ENCODE measurements around the gene ALDH4A1.
"Not testable (repeated sequence)": the region's sequence is repeated elsewhere in the genome, so short reads cannot be mapped to it uniquely, and the experiment has no call there.

The ALDH4A1 gene

GRCh38 chr1:18854331-18855025 is 47.9 kb downstream of the ALDH4A1 start:
- DNase-seq = no peak
- ATAC-seq (ENCODE audit: insufficient read depth, low read depth) = no peak
- Histone ChIP-seq H3K79me2 (ENCODE audit: insufficient read depth, low read length) (no peaks in the 10 kb centered on the region), H3K27ac (ENCODE audit: low read length) (no peak overlapping the region), H3K9ac (ENCODE audit: low read depth, low read length) (no peak overlapping the region), H3K4me3 (ENCODE audit: low read depth in 1 of 2, low read length in 2 of 2) (no peak overlapping the region), H3K36me3 (ENCODE audit: insufficient read depth, low read length) (no peaks in the 10 kb centered on the region), H3K4me1 (ENCODE audit: insufficient read depth, low read length) (no peaks in the 10 kb centered on the region), H3K9me3 (ENCODE audit: insufficient read depth, low read length, severe bottlenecking) (no peaks in the 10 kb centered on the region), H3K4me2 (ENCODE audit: insufficient read depth, low read length) (no peak overlapping the region), H4K20me1 (ENCODE audit: insufficient read depth, low read length) (no peaks in the 10 kb centered on the region), H3K27me3 (ENCODE audit: insufficient read depth, low read length, poor library complexity) (no peaks in the 10 kb centered on the region), H2AFZ (ENCODE audit: low read depth, low read length) (no peak overlapping the region)
- TF ChIP-seq CTCF (IDR thresholded peaks at IDR 0.05; ENCODE audit: borderline replicate concordance, extremely low read depth, low read length, poor library complexity, severe bottlenecking) (no peak), EZH2 (IDR thresholded peaks at IDR 0.05; ENCODE audit: borderline replicate concordance, low read depth, low read length, severe bottlenecking) (no peak)

GRCh38 chr1:18852501-18852900 is 49.9 kb downstream of the ALDH4A1 start:
- Histone ChIP-seq H3K36me3 (ENCODE audit: insufficient read depth, low read length) (no peaks in the 10 kb centered on the region), H3K79me2 (ENCODE audit: insufficient read depth, low read length) (no peaks in the 10 kb centered on the region), H3K27me3 (ENCODE audit: insufficient read depth, low read length, poor library complexity) (no peaks in the 10 kb centered on the region), H2AFZ (ENCODE audit: low read depth, low read length) (no peak overlapping the region), H3K9me3 (ENCODE audit: insufficient read depth, low read length, severe bottlenecking) (no peaks in the 10 kb centered on the region), H3K27ac (ENCODE audit: low read length) (no peak overlapping the region), H3K9ac (ENCODE audit: low read depth, low read length) (no peak overlapping the region), H3K4me2 (ENCODE audit: insufficient read depth, low read length) (no peak overlapping the region), H4K20me1 (ENCODE audit: insufficient read depth, low read length) (no peaks in the 10 kb centered on the region), H3K4me1 (ENCODE audit: insufficient read depth, low read length) (no peaks in the 10 kb centered on the region), H3K4me3 (ENCODE audit: low read depth in 1 of 2, low read length in 2 of 2) (no peak overlapping the region)
- DNase-seq (no peak), ATAC-seq (ENCODE audit: insufficient read depth, low read depth) (no peak)
- no peak for TF ChIP-seq EZH2 (IDR thresholded peaks at IDR 0.05; ENCODE audit: borderline replicate concordance, low read depth, low read length, severe bottlenecking)
- TF ChIP-seq CTCF (IDR thresholded peaks at IDR 0.05; ENCODE audit: borderline replicate concordance, extremely low read depth, low read length, poor library complexity, severe bottlenecking) = no peak

- no peak for ATAC-seq (ENCODE audit: insufficient read depth, low read depth)
- Histone ChIP-seq H3K27ac (ENCODE audit: low read length) (no peak overlapping the region), H3K79me2 (ENCODE audit: insufficient read depth, low read length) (no peaks in the 10 kb centered on the region), H2AFZ (ENCODE audit: low read depth, low read length) (no peak overlapping the region), H3K4me1 (ENCODE audit: insufficient read depth, low read length) (no peaks in the 10 kb centered on the region), H3K27me3 (ENCODE audit: insufficient read depth, low read length, poor library complexity) (no peaks in the 10 kb centered on the region), H3K4me3 (ENCODE audit: low read depth in 1 of 2, low read length in 2 of 2) (no peak overlapping the region), H3K9me3 (ENCODE audit: insufficient read depth, low read length, severe bottlenecking) (no peaks in the 10 kb centered on the region), H3K36me3 (ENCODE audit: insufficient read depth, low read length) (no peaks in the 10 kb centered on the region), H3K4me2 (ENCODE audit: insufficient read depth, low read length) (no peak overlapping the region), H3K9ac (ENCODE audit: low read depth, low read length) (no peak overlapping the region), H4K20me1 (ENCODE audit: insufficient read depth, low read length) (no peaks in the 10 kb centered on the region)
- no peak for DNase-seq
- no peak for TF ChIP-seq EZH2 (IDR thresholded peaks at IDR 0.05; ENCODE audit: borderline replicate concordance, low read depth, low read length, severe bottlenecking)
- no peak for TF ChIP-seq CTCF (IDR thresholded peaks at IDR 0.05; ENCODE audit: borderline replicate concordance, extremely low read depth, low read length, poor library complexity, severe bottlenecking)
Observed at GRCh38 chr1:18849261-18849711, 53.1 kb downstream of the ALDH4A1 start.

GRCh38 chr1:18847723-18848122 is 54.6 kb downstream of the ALDH4A1 start:
- not testable (repeated sequence) for H3K79me2 ChIP-seq (ENCODE audit: insufficient read depth, low read length); H3K9me3 ChIP-seq (ENCODE audit: insufficient read depth, low read length, severe bottlenecking); H3K27me3 ChIP-seq (ENCODE audit: insufficient read depth, low read length, poor library complexity); H3K9ac ChIP-seq (ENCODE audit: low read depth, low read length); H3K4me2 ChIP-seq (ENCODE audit: insufficient read depth, low read length); H3K27ac ChIP-seq (ENCODE audit: low read length); H2AFZ ChIP-seq (ENCODE audit: low read depth, low read length); H3K4me3 ChIP-seq (ENCODE audit: low read depth in 1 of 2, low read length in 2 of 2); H3K36me3 ChIP-seq (ENCODE audit: insufficient read depth, low read length); ATAC-seq (ENCODE audit: insufficient read depth, low read depth); H3K4me1 ChIP-seq (ENCODE audit: insufficient read depth, low read length); DNase-seq; H4K20me1 ChIP-seq (ENCODE audit: insufficient read depth, low read length)
